Esophagus squamous epithelium (tissue), 4 donors: ENCODE measurements around the gene PDE7B.

Source experiments
- POLR2A ChIP-seq, 4 donors: fragments of 450-650 bp; IDR thresholded peaks; one replicate each; pipeline ENCODE4 v1.6.1; 2017; ENCODE audit warnings: antibody characterized with exemption in 4 of 4, mild to moderate bottlenecking in 4 of 4, moderate library complexity in 3 of 4
- TF ChIP-seq, protein P1 (sequence below), 6 experiments: fragments of 450-650 bp in 4 of 6; fragments of 200-600 bp in 2 of 6; sonication (generic) in 2 of 6; IDR thresholded peaks; one replicate each; pipeline ENCODE4 v1.5.1; 2016 to 2019; ENCODE audit warnings: antibody characterized with exemption in 6 of 6, mild to moderate bottlenecking in 4 of 6, moderate library complexity in 4 of 6

DNA sequence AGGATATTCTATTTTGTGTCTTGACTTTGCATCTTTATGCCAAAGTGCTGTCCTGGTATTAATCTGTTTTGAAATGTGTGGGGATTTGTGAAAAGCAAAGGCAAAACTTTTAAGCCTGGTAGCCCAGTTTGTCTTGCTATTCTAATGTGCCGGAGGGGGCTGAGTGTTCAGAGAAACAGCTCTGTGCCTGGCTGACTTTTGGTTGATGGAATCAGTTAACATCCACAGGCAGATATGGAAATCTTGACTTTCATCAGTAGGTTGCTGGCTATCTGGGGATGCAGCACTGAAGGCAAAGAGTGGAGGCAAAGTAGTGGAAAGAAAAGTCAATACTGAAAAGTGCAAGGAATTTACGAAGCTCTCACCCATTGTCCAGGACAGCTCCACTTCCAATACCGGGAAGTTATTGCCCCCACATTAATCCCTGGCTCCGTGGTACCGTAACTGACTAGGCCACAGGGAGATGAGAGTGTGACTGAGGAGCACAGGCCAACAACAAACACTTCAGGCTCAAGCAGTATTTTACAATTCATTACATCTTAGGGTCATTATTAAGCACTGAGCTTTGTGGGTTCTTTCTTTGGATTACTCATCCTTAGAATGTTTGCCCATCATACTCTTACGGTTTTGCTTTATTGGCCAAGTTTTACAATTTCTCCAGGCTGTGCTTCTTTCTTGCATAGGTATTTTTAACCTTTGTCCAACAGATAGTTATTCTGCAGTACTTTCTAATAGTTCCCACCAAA, 234.0 kb downstream of the PDE7B start:
- TF ChIP-seq, protein P1, sequence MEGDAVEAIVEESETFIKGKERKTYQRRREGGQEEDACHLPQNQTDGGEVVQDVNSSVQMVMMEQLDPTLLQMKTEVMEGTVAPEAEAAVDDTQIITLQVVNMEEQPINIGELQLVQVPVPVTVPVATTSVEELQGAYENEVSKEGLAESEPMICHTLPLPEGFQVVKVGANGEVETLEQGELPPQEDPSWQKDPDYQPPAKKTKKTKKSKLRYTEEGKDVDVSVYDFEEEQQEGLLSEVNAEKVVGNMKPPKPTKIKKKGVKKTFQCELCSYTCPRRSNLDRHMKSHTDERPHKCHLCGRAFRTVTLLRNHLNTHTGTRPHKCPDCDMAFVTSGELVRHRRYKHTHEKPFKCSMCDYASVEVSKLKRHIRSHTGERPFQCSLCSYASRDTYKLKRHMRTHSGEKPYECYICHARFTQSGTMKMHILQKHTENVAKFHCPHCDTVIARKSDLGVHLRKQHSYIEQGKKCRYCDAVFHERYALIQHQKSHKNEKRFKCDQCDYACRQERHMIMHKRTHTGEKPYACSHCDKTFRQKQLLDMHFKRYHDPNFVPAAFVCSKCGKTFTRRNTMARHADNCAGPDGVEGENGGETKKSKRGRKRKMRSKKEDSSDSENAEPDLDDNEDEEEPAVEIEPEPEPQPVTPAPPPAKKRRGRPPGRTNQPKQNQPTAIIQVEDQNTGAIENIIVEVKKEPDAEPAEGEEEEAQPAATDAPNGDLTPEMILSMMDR (IDR thresholded peaks at IDR 0.05) = no peak
- TF ChIP-seq POLR2A (IDR thresholded peaks at IDR 0.05) = no peak
